Measurements from ENCODE around the gene ITGAV. TPM values are rescaled to one million over a fixed set of nuclear protein-coding genes. Genes with fewer than 3 reads are reported as not detected.

ITGAV gene
- total RNA-seq, 4 donors from 2014 or later = 66.7 to 132 (median 87.2) TPM

GRCh38 chr2:186572705-186573104 lies 17.2 kb upstream of the ITGAV start:
- TF ChIP-seq POLR2A (IDR thresholded peaks at IDR 0.05) (no peak), CTCF (IDR thresholded peaks at IDR 0.05) (no peak), POLR2AphosphoS5 (IDR thresholded peaks at IDR 0.05) (no peak), EP300 (IDR thresholded peaks at IDR 0.05) (no peak)
- no peaks in the 10 kb centered on the region for H3K9me3 ChIP-seq
- H3K4me3 ChIP-seq = no peak overlapping the region
- no peak for DNase-seq (ENCODE audit: low spot score in 2 of 2)
- no peaks in the 10 kb centered on the region for H3K36me3 ChIP-seq
- 82% methylated on average over 5 of the region's 5 CpGs for WGBS
- H3K27me3 ChIP-seq = no peaks in the 10 kb centered on the region
- no peak overlapping the region for H3K27ac ChIP-seq
- H3K4me1 ChIP-seq = peaks cover 14% of the 10 kb centered on the region

- no peak overlapping the region for H3K4me3 ChIP-seq
- H3K9me3 ChIP-seq = no peaks in the 10 kb centered on the region
- TF ChIP-seq EP300 (IDR thresholded peaks at IDR 0.05) = no peak
- no peak for TF ChIP-seq POLR2AphosphoS5 (IDR thresholded peaks at IDR 0.05)
- no peak for TF ChIP-seq CTCF (IDR thresholded peaks at IDR 0.05)
- TF ChIP-seq POLR2A (IDR thresholded peaks at IDR 0.05) = no peak
- no peak for DNase-seq (ENCODE audit: low spot score in 2 of 2)
- no peaks in the 10 kb centered on the region for H3K27me3 ChIP-seq
- H3K36me3 ChIP-seq = no peaks in the 10 kb centered on the region
- WGBS = 91% methylated on average over 3 of the region's 3 CpGs
- peaks cover 14% of the 10 kb centered on the region for H3K4me1 ChIP-seq
- H3K27ac ChIP-seq = no peak overlapping the region
Measured at GRCh38 chr2:186573531-186573930, 16.3 kb upstream of the ITGAV start.

DNA sequence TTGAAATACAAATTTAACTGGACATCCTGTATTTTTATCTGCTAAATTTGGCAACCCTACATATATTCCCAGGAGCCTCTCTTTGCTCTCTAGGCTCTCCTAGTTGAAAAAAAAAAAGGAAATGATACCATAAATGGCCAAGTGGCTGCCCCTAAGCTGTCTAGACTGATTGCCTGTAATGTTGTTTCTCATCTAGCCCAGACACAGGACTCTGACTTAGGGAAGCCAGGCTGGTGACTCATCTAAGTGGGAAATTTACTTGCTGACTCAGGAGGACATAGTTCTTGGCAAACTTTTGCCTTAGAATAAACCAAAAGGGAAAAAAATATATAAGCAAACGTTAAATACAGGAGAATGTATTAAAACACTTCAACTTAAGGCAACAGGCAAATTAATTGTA lies 14.6 kb upstream of the ITGAV start:
- no peaks in the 10 kb centered on the region for H3K27me3 ChIP-seq
- no peak for DNase-seq (ENCODE audit: low spot score in 2 of 2)
- 2% methylated on average over 1 of the region's 1 CpG for WGBS

DNA sequence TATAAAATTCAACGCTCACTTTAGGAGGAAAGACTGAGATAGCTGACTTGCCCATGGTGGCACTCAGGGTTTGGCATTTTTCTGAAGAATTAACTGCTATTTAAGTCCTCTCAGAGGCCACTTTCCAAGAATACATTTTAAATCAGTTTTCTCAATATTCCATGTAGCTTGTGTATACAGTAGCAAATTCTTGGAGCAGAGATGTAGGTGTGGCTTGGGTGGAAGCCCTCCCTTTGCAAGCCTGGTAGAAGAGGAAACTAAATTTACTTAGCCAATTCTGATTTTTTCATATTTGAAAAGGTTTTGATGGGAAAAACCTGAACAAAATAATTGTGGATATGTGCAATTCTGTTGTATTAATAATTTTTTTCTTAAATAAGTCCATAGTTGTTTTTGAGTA lies 14.0 kb upstream of the ITGAV start:
- no peak overlapping the region for H3K4me3 ChIP-seq
- H3K27me3 ChIP-seq = no peaks in the 10 kb centered on the region
- H3K4me1 ChIP-seq = peaks cover 9% of the 10 kb centered on the region
- TF ChIP-seq EP300 (IDR thresholded peaks at IDR 0.05) (no peak), POLR2AphosphoS5 (IDR thresholded peaks at IDR 0.05) (no peak), CTCF (IDR thresholded peaks at IDR 0.05) (no peak), POLR2A (IDR thresholded peaks at IDR 0.05) (no peak)
- H3K27ac ChIP-seq = no peak overlapping the region
- H3K9me3 ChIP-seq = no peaks in the 10 kb centered on the region
- no peak for DNase-seq (ENCODE audit: low spot score in 2 of 2)
- 78% methylated on average over 1 of the region's 1 CpG for WGBS
- H3K36me3 ChIP-seq = no peaks in the 10 kb centered on the region

More for the DNA sequence above, 14.6 kb upstream of the ITGAV start:
- no peak for TF ChIP-seq POLR2AphosphoS5 (IDR thresholded peaks at IDR 0.05)
- no peak for TF ChIP-seq CTCF (IDR thresholded peaks at IDR 0.05)
- no peak for TF ChIP-seq EP300 (IDR thresholded peaks at IDR 0.05)
- TF ChIP-seq POLR2A (IDR thresholded peaks at IDR 0.05) = no peak
- Histone ChIP-seq H3K9me3 (no peaks in the 10 kb centered on the region), H3K27ac (no peak overlapping the region), H3K4me1 (peaks cover 10% of the 10 kb centered on the region), H3K36me3 (no peaks in the 10 kb centered on the region), H3K4me3 (no peak overlapping the region)

DNA sequence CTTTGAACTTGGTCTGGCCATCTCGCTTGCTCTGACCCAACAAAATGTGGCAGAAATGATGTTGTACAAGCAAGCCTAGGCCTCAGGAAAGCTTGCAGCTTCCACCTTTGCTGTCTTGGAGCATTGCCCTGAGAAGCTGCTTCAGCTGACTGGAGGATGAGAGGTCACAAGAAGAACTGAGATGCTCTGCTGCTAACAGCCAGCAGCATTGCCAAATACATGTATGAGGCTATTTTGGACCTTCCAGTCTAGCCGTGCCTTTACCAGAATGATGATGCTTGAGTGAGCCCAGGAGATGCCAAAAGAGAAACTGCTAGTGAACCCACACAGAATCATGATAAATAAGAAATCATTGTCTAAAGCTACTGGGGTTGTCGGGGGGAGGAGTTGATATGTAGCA lies 13.2 kb upstream of the ITGAV start:
- WGBS = 92% methylated on average over 3 of the region's 3 CpGs

More for the DNA sequence above, 13.2 kb upstream of the ITGAV start:
- Histone ChIP-seq H3K36me3 (no peaks in the 10 kb centered on the region), H3K4me1 (peaks cover 9% of the 10 kb centered on the region), H3K9me3 (no peaks in the 10 kb centered on the region), H3K27me3 (no peaks in the 10 kb centered on the region), H3K27ac (no peak overlapping the region), H3K4me3 (no peak overlapping the region)
- no peak for DNase-seq (ENCODE audit: low spot score in 2 of 2)
- no peak for TF ChIP-seq POLR2A (IDR thresholded peaks at IDR 0.05)
- TF ChIP-seq POLR2AphosphoS5 (IDR thresholded peaks at IDR 0.05) = no peak
- no peak for TF ChIP-seq CTCF (IDR thresholded peaks at IDR 0.05)
- TF ChIP-seq EP300 (IDR thresholded peaks at IDR 0.05) = no peak

All from suprapubic skin (tissue), 4 donors.